Measurements from ENCODE around the gene MGAT1. TPM values are rescaled to one million over a fixed set of nuclear protein-coding genes. Genes with fewer than 3 reads are reported as not detected.

Gene MGAT1
- polyA plus RNA-seq, 1 donor = 70.7 TPM

Other genes with a start within 250 kb of the MGAT1 start
- 1.4 TPM for gene SCGB3A1, start 211.3 kb downstream of the MGAT1 start, polyA plus RNA-seq (ENCODE audit: insufficient read length)
- 7.3 TPM for gene FLT4, start 153.2 kb downstream of the MGAT1 start, polyA plus RNA-seq (ENCODE audit: insufficient read length)
- gene OR2Y1, start 62.7 kb downstream of the MGAT1 start, polyA plus RNA-seq (ENCODE audit: insufficient read length) = not detected
- 26.8 TPM for gene ZFP62, start 58.5 kb upstream of the MGAT1 start, polyA plus RNA-seq (ENCODE audit: insufficient read length)
- not detected for gene BTNL8, start 96.4 kb upstream of the MGAT1 start, polyA plus RNA-seq (ENCODE audit: insufficient read length)
- gene BTNL3, start 186.0 kb upstream of the MGAT1 start, polyA plus RNA-seq (ENCODE audit: insufficient read length) = not detected
- gene BTNL9, start 237.5 kb upstream of the MGAT1 start, polyA plus RNA-seq (ENCODE audit: insufficient read length) = 20.9 TPM